ENCODE data around the gene MIEN1.
"Not testable (repeated sequence)": the region's sequence is repeated elsewhere in the genome, so short reads cannot be mapped to it uniquely, and the experiment has no call there.

The MIEN1 gene

DNA sequence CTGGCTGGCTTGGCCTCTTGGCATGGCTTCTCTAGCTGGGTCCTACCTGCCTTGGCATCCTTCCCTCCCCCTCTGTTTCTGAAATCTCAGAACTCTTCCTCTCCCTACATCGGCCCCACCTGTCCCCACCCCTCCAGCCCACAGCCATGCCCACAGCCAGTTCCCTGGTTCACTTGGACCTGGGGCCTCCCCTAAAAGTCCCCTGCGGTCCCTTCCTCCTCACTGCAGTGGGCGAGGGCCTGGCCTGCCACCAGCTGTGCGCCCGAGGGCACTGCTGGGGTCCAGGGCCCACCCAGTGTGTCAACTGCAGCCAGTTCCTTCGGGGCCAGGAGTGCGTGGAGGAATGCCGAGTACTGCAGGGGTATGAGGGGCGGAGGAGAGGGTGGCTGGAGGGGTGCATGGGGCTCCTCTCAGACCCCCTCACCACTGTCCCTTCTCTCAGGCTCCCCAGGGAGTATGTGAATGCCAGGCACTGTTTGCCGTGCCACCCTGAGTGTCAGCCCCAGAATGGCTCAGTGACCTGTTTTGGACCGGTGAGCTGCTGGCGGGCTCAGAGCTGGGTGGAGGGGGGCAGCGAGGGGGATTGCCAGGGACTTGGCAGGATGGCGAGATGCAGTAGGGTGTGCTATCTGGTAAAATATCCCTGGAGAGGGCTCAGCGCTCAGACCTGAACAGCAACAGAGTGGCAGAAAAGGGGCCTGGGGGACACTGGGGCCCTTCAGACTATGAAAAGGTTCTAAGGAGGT lies 14.1 kb downstream of the MIEN1 start:
- no peak for DNase-seq (ENCODE audit: low read depth, low spot score)

DNA sequence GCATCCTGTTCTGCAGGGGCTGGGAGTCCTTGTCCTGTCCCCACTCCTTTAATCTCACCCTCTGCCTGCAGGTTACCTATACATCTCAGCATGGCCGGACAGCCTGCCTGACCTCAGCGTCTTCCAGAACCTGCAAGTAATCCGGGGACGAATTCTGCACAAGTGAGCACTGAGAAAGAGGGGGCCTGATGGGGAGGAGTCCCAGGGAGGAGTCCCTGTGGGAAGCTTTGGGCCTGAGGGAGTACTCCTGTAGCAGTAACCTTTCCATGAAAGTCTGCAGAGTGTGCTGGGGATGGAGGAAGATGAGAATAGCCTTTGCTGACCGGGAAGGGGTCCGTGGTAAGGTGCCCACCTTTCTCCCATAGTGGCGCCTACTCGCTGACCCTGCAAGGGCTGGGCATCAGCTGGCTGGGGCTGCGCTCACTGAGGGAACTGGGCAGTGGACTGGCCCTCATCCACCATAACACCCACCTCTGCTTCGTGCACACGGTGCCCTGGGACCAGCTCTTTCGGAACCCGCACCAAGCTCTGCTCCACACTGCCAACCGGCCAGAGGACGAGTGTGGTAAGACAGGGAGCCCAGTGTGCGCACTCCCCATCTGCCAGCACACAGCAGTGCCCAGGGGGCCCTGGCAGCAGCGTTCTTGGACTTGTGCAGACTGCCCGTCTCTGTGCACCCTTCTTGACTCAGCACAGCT lies 14.8 kb downstream of the MIEN1 start:
- DNase-seq (ENCODE audit: low read depth, low spot score), result no peak

DNA sequence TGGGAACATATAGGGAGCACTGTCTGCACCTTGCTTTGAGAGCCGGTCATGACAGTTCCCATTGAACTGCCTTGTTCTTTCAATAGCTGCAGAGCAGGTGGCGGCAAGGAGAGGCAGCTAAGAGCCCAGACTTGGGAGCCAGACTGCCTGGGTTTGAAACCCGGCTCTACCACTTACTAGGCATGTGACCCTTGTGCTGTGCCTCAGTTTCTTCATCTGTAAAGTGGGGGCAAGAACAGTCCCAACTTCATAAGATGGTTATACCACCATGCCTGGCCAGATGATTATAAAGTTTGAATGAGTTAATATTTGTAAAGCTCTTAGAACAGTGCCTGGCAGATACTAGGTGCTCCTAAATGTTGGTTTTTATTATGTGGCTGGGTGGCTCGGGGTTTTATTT lies 16.1 kb downstream of the MIEN1 start:
- no peak for DNase-seq (ENCODE audit: low read depth, low spot score)

DNA sequence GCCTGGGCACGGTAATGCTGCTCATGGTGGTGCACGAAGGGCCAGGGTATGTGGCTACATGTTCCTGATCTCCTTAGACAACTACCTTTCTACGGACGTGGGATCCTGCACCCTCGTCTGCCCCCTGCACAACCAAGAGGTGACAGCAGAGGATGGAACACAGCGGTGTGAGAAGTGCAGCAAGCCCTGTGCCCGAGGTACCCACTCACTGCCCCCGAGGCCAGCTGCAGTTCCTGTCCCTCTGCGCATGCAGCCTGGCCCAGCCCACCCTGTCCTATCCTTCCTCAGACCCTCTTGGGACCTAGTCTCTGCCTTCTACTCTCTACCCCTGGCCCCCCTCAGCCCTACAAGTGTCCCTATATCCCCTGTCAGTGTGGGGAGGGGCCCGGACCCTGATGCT lies 18.5 kb downstream of the MIEN1 start:
- DNase-seq (ENCODE audit: low read depth, low spot score), result no peak

DNA sequence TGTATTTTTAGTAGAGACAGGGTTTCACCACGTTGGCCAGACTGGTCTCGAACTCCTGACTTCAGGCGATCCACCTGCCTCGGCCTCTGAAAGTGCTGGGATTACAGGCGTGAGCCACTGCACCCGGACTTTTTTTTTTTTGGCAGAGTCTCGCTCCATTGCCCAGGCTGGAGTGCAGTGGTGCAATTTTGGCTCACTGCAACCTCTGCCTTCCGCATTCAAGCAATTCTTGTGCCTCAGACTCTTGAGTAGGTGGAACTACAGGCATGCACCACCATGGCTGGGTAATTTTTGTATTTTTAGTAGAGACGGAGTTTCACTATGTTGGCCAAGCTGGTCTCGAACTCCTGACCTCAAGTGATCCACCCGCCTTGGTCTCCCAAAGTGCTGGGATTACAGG lies 19.3 kb downstream of the MIEN1 start:
- not testable (repeated sequence) for DNase-seq (ENCODE audit: low read depth, low spot score)

DNA sequence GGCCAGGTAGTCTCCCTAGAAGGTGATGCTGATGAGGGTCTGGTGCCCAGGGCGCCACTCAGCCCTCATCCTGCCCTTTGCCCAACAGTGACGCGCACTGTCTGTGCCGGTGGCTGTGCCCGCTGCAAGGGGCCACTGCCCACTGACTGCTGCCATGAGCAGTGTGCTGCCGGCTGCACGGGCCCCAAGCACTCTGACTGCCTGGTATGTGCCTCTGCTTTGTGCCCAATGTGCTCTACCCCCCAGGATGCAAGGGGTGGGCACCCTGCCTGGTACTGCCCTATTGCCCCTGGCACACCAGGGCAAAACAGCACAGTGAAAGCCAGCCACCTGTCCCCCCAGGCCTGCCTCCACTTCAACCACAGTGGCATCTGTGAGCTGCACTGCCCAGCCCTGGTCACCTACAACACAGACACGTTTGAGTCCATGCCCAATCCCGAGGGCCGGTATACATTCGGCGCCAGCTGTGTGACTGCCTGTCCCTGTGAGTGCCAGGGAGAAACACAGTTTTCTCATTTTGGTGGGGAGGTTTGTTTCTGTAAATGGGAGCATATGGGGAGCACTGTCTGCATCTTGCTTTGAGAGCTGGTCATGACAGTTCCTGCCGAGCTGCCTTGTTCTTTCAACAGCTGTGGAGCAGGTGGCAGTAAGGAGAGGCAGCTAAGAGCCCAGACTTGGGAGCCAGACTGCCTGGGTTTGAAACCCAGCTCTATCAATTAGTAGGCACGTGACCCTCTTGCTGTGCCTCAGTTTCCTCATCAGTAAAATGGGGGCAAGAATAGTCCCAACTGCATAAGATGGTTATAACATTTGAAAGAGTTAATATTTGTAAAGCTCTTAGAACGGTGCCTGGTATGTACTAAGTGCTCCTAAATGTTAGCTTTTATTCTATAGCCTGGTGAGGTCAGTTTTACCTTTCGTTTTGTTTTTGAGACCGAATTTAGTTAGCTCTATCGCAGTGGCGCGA lies 20.1 kb downstream of the MIEN1 start:
- no peak for DNase-seq (ENCODE audit: low read depth, low spot score)

DNA sequence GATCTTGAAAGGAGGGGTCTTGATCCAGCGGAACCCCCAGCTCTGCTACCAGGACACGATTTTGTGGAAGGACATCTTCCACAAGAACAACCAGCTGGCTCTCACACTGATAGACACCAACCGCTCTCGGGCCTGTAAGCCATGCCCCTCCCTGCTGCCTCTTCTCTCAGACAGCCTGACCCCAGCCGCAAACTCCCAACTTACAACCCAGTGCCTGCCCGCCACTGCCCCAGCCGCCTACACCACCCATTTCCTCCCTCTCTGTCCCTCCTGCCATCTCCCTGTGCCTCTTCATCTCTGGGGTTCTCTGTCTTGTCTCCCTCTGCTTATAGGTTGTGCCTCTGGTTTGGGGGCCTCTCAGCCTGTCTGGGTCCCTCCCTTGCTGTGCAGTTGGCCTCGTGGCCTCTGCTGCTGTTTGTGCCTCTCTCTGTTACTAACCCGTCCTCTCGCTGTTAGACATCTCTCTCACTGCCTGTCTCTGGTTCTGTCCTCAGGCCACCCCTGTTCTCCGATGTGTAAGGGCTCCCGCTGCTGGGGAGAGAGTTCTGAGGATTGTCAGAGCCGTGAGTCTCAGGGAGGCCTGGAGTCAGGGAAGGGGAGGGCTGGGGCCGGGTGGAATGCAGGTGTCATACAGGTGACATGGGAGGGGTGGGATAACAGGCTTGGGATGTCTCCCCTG lies 20.9 kb downstream of the MIEN1 start:
- DNase-seq (ENCODE audit: low read depth, low spot score), result no peak

DNA sequence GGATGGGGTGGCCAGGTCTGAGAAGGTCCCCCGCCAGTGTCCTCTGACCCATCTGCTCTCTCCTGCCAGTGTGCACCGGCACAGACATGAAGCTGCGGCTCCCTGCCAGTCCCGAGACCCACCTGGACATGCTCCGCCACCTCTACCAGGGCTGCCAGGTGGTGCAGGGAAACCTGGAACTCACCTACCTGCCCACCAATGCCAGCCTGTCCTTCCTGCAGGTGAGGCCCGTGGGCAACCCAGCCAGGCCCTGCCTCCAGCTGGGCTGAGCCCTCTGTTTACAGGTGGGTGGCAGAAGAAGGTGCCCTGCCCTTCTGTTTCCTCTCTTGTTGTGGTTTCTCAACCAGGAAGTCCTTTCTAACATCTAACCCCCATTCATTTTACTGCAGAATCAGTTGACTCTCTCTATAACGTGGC lies 23.4 kb downstream of the MIEN1 start:
- DNase-seq (ENCODE audit: low read depth, low spot score), result no peak

DNA sequence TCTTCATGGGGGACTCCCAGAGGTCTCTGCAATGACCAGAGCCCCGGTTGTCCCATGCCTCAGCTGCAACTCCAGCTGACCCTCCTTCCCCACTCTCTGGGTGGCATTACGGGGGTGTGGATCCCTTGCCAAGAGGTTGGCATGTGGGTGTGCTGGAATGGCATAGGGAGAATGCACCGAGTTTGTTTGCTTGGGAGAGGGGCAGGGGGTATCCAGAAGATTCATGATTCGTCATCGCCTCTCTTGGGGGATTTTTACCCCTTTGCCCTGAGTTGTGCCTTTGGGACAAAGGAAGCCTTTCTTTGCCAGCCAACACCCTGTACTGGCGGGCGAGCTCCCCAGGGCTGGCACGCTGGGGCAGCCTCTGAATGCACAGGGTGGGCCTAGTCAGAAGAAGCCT lies 23.9 kb downstream of the MIEN1 start:
- DNase-seq (ENCODE audit: low read depth, low spot score), result no peak

DNA sequence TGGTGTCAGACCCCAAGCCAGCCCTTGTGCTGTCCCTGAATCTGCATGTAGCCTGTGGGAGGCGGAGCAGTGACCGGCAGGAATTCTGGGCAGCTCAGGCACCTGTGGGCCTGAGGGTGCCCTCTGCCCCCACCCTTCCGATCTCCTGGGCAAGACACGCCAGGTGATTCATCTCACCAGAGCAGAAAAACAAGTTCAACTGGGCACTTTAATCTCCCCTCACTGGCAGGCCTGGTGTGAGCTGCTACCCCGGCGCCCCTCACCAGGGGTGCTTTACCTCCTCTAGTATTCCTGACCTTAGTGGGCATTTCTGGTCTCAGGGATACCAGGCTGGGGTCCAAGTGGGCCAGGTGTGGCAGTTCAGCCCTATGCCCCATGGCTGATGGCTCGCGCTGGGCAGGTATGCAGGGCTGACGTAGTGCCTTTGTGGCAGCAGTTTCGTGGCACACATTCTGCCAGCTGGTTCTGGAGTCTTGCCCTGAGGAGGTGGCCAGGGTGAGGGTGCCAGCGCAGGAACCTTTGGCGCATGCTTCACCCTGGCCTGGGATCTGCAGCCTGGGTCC lies 24.5 kb downstream of the MIEN1 start:
- no peak for DNase-seq (ENCODE audit: low read depth, low spot score)

DNA sequence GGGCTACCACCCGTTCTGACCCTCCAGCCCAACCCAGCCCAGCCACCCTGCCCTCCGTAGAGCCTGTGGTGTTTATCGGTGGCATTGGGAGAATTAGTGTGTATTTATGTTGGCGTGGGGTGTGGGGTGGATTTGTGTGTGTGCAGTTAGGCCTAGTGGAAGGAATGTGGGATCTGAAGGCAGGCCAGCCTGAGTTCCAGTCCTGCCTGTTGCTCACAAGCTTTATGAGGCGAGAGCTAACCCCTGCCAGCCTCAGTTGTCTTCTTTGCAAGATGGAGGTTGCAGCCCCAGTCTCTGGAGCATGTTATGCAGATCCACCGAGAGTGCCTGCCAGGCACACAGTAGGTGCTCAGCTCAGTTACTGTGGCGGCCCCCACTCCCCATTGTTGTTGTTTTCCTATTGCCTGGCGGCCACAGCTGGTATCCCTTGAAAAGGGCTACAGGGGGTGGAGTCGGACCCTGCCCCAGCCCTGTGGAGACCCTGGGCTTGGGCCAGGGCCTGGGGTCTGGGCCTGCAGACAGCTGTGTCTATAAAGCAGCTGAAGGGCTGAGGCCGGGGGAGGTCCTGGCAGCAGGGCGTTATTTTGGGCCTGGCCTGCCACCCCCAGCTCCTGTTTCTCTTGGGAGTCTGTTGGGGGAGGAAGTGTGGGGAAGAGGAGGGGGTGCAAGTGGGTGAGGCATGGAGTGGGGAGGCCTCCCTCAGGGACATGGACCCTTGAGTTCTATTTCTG lies 25.3 kb downstream of the MIEN1 start:
- DNase-seq (ENCODE audit: low read depth, low spot score), result no peak

DNA sequence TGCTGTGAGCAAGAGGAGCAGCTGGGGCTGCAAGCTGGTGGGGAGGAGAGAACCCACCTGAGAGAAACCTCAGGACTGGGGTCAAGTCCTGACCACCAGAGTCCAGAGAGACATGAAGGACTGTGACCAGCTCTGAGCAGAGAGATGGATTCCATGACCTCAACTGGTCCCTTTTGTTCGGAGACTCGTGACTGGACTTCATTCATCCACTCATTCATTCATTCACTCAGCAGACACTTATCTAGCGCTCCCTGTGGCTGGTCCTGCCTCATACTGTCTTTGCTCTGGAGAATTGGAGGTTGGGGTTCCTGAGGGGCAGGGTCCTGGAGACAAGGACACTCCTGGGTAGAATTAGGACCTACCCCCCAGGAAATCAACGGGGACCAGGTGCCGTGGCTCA lies 26.4 kb downstream of the MIEN1 start:
- DNase-seq (ENCODE audit: low read depth, low spot score), result no peak

DNA sequence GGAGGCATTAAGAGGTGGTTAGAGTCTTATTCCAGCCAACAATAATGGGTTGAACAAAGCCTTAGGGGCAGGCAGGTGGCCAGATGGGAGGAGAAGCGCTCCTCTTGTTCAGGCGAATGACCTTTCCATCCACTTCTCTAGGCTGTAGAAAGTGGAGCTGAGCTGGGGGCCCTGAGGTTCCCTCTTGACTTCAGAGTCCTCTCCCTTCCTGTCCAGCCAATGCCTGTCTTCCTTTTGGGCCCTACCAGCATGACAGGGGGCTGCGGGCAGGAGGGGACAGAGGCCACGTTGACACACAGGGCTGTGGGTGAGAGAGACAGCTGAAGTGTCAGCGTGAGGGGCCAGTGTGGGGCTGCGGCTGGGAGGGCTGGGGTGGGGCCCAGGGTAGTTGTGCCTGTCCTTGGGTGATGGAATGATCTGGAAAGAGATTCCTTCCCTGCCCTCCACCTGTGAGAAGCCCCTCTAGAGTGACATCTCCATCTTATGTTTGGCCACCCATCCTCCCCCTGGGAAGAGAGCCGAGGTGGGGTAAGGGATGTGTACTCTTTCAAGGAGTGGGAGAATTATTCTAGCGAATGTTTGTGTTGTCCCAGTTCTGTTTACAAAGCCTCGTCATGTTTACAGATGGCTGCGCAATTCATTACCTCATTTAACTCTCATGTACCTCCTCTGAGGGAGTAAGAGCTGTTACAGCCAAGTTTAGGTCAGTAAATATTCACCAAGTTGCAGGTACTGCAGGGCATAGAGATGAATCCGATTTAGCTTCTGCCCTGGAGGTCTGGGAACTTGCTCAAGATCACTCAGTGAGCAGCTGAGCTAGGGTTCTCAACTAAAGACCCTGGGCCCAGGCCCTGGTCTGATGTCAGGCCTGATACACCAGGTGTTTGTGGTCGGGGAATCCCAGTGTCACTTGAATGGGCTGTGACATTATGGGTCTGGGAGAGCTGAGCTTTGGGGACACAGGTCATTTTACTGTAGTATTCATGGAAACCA lies 27.1 kb downstream of the MIEN1 start:
- DNase-seq (ENCODE audit: low read depth, low spot score), result no peak

DNA sequence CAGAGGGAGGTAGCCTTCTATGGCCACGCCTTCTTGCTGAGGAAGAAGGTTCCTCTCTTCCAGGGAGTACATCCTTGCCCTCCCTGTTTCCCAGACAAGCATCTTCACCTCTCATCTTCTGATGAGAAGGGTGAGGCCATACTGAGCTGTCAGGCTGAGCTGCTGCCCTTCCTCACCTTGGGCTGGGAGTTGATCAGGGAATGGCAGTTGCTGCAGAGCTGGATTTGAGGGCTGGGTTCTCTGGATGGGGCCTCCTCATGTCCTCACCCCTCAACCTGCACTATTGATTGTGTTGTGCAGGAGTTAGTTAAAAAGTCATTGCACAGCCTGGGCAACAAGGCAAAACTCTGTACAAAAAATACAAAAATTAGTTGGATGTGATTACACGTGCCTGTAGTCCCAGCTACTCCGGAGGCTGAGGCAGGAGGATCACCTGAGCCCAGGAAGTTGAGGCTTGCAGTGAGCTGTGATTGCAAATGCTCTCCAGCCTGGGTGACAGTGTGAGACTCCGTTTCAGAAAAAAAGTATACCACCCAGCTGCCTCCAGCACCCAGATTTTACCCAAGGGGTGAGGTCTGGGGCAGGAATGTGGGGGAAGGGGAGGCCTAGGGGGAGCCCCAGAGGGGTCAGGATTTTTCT lies 28.4 kb downstream of the MIEN1 start:
- no peak for DNase-seq (ENCODE audit: low read depth, low spot score)

DNA sequence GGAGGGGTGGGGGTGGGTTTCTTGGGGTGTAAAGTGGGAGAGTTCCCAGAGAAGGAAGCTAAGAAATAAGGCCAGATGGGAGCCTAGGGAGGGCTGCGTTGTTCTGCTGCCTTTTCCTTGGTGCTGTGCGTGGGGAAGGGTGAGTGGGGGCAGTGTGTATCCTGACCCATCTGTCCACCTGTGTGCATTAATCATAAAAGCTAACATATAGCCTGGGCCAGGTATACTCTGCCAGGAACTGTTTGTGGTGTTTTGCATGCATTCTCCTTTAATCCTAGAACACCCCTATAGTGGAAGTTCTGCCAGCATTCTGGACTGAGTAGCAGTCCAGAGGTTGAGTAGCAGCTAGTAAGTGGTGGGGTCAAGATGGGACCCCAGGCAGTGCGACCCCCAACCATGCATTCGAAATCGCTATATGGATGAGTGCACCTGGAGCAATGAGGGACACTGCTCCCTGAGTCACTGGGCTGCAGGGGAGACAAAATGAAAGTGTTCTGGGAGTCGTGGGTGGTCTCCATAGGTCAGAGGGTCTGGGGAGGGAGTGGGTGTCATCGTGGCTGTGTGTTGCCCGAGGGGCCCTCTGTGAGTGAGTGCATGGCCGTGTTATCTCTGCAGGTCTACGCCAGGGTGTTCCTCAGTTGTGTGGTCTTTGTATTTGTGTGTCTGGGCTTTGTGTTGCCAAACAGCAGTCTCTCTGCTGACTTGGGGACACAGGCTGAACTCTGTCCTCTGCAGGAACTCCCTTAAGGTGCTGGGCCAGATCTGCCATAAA lies 29.1 kb downstream of the MIEN1 start:
- DNase-seq (ENCODE audit: low read depth, low spot score), result no peak

DNA sequence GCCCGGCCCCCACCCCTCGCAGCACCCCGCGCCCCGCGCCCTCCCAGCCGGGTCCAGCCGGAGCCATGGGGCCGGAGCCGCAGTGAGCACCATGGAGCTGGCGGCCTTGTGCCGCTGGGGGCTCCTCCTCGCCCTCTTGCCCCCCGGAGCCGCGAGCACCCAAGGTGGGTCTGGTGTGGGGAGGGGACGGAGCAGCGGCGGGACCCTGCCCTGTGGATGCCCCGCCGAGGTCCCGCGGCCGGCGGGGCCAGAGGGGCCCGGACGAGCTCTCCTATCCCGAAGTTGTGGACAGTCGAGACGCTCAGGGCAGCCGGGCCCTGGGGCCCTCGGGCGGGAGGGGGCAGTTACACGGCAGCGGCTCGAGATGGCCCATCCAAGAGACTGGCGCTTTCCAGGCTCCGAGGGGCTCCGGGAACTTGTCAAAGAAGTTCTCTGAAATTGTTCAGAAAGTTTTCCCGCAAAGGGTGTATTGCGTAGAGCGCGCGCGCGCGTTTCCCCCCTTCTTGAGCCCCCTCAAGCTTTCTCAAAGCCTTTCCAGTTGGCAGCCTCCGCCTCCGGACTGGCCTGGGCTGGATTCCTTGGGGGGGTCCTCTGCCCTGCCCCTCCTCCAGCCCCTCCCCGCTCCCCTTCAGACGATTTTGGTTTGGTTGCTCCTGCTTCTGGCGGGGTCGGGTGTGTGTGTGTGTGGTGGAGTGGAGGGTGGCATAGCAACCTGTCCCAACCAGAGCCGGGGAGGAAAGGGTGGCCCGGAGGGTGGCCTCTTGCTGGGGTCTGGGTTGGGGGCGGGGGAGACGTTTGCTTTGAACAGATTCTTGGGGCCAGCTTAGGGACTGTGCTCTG lies 30.0 kb downstream of the MIEN1 start:
- no peak for DNase-seq (ENCODE audit: low read depth, low spot score)

DNA sequence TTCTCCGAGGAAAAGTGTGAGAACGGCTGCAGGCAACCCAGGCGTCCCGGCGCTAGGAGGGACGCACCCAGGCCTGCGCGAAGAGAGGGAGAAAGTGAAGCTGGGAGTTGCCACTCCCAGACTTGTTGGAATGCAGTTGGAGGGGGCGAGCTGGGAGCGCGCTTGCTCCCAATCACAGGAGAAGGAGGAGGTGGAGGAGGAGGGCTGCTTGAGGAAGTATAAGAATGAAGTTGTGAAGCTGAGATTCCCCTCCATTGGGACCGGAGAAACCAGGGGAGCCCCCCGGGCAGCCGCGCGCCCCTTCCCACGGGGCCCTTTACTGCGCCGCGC lies 30.5 kb downstream of the MIEN1 start, which contains the start of gene ERBB2:
TSS of gene ERBB2 (plus strand) at position 247 of the 330 bp plus-strand sequence. CDS start 175 bp downstream, outside the sequence.
- DNase-seq (ENCODE audit: low read depth, low spot score), result no peak

Data from iPS DF 19.7 (cell line).